NCI-H526 treated with DMSO at 0.1 percent for 48 hours (cell line): Measurements from ENCODE around the gene VAV2.
A peak's percentile ranks its signal among the peaks of the same experiment; 100 is the strongest.

Source experiments
- DNase-seq: peaks from one replicate; lab custom pipeline; 2025; lab: John Stamatoyannopoulos, UW

Gene VAV2

GRCh38 chr9:133739408-133740280 lies 252.5 kb downstream of the VAV2 start:
- no peak for DNase-seq

DNA sequence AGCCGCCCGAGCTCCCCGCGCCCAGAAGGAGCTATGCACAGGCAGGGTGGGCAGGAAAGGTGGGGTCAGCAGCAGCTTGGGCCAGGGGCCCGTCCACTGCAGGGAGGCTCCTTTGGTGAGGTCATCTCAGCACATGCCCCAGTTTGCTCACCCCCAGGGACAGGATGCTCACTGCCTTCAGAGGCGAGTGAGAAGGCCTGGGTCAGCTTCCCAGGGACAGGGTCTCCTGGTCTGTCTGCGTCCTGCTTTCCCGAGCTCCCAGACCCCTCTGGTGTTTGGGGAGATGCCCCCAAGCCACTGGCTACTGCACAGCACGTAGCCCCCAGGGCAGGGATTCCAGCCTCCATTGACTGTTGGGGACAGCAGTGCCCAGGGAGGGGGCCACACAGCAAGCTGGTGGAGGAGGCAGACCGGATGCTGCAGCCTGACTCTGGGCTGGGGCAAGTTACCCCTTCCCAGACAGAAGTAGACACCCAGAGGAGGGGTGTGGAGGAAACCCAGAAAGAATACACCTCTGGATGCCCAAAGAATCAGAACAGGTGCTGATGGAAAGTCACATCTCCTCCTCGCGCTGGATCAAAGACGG lies 253.4 kb downstream of the VAV2 start:
- DNase-seq, result no peak

DNA sequence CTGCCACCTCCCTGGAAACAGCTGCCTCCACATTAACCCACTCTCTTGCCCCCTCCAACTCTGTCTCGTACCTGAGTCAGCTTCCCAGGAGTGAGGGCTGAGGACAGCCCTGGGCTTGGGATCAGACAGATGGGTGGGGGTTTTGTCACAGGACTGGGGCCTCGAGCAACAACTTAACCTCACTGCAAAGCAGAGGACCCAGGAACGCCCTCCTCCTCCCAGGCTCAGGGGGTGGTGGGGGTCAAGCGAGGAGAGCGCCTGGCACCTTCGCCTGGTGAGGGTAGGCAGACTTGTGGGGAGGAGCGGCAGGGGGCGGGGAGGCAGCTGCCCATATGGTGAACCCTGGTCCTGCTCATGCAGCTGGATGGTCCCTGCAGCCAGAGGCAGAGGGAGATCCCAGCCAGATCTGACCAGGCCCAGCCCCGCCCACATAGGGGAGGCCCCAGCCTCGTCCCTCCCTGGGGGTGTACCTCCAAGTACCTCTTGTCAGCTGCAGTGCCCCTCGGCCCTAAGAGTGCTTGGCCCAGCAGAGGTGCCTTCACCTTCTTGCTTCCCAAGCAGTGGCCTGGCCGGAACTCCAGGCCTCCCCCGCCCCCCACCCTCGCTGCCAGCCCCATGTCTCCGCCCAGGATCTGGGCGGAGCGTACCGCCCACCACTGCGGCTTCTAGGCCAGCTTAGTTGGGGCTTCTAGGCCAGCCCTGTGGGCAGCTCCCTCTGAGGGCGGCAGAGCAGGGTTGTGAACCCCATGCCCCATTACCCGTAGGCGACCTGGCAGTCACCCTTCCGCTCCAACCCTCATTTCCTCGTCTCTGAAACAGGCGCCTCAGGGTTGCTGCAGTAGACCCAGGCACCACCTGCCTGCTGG lies 254.1 kb downstream of the VAV2 start, which contains the start of gene SARDH:
SARDH (minus strand) TSS at position 579 of the 866 bp plus-strand sequence. CDS start 4,179 bp downstream, outside the sequence.
- DNase-seq, result no peak

DNA sequence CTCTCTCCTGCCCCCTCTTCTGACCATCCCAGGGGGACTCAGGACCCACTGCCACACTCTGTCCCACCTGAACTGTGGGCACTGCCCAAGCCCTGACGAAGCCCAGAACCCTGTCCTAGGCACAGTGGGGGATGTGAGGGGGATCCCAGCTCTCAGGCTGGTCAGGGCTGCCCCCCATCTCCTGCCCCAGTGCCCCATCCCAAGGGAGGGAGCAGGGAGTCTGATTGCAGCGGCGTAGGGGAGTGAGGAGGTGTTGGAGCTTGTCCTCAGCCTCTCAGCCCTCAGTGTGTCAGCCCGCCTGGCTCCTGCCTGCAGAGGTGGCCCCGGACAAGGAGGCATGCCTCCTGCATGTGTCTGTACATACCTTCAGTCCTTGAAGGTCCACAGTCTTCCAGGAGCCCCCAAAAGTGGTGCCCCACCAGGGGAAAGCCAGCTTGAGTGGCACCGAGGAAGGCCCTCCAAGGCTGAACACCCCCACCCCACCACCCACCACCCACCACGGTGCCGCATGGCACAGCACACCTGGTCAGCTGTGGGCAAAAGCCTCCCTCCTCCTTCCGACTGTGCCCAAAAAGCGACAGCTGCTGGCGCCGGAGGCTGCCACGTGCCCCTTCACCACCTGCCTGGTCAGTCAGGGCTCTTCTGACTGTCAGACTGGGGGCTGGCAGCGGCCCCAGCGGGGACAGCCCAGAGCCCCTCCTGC lies 254.9 kb downstream of the VAV2 start:
- DNase-seq, result no peak

DNA sequence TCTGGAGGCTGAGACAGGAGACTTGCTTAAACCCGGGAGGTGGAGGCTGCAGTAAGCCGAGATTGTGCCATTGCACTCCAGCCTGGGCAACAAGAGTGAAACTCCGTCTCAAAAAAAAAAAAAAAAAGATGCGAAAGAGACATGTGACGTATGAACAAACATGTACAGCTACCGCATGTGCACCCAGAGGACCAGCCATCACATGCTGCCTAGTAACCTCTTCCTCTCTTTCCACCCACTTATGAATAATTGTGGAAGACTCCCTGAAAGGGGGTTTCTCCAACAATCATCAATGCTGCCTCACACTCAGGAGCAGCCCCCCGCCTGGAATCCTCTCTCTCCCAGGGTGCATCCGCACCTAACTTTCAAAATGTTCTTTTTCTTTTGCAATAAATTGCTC lies 256.2 kb downstream of the VAV2 start:
- DNase-seq, result no peak

DNA sequence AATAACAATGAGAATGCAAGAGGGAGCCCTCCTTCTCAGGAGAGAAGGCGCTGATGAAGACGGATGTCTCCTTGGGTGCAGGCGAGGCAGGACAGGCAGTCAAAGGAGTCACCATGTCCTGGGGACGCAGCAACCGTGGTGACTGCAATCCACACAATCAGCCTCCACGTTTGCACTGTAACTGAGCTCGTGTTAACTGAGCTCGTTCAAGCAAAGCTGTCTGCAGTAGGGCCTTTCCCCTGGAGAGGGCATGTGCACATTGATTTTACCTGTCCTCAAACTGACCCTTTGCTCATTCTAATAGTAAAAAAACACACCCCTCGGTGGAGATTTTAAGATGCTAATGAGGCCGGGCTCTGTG lies 256.7 kb downstream of the VAV2 start:
- DNase-seq, result no peak

- no peak for DNase-seq
Observed at GRCh38 chr9:133734590-133735414, 257.3 kb downstream of the VAV2 start.

DNA sequence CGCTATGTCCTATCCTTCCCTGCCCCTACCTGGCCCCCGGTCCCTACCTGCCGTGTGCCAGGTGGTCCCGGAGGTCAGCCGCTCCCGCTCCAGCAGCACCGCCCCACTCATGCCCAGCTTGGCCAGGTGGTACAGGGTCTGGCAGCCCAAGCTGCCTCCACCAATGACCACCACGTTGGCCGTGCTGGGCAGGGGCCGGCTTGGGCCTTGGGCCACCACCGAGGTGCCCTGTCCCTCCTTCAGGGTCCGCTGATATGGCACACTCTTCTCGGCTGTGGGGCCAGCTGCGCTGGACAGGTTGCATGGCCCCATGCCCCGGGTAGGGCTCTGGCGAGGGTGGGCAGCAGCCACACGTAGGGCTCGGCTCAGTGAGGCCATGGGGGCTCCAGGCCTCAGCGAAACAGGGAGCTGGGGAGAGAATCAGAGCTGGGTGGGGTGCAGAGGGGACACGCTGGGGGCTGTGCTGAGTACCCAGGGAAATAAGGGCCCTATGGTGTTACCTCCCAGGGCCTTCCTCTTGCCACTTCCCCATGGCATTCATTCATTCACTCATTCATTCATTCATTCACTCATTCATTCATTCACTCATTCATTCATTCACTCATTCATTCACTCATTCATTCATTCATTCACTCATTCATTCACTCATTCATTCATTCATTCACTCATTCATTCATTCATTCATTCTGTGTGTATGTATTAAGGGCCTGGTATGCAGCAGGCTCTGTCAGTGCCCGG lies 258.2 kb downstream of the VAV2 start:
- no peak for DNase-seq

DNA sequence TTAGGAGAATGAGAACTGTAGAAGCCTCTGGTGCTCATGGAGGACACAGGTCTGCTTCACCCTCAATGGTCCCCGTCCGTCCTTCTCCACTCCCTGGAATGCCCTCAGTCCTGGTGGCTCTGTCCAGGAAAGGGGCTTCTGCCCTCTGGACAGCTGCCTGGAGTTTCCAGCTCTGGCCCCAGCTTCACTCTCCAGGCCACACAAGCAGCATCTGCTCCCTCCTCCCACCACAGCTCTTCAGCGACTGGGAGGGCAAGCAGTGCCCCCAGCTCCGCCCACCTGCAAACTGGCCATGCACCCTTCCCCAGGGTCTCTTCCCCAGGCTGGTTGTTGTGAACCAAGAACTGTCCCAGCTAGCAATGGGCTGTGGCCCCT lies 258.7 kb downstream of the VAV2 start:
- DNase-seq, result no peak

- no peak for DNase-seq
Observed at GRCh38 chr9:133732639-133733408, 259.3 kb downstream of the VAV2 start.

DNA sequence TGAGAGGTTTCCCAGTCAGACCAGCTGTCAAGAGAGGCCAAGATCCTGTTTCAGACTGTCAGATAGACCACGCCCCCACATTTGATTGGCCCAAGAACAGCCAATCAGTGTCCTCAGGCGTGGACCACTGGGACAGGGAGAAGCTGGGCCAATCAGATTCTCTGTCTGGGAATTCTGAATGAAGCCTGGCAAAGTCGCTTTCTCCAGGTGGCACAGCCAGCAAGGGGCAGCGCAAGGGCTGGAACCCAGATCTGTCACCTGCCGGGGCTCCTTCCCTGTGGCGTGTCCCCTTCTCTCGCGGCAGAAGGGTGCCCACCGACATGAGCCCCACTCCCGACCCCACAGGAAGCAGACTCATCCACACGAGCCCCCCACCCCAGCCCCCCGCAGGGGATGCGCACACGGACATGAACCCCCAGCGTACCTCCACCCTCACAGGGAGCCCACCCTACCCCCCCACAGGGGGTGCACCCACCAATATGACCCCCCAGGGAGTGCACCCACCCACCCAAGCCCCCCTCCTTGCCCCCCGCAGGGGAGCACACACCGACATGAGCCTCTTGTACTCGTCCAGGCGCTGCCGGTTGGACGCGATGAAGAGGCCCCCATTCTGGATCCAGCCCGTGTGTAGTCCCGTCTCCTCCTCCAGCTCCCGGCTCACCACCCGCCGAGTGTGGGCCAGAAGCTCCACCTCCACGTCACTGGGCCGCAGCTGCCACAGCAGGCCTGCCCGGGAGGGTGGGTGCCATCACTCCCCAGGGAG lies 260.1 kb downstream of the VAV2 start:
- DNase-seq, result peak; percentile 36

- no peak for DNase-seq
Observed at GRCh38 chr9:133730994-133731715, 261.0 kb downstream of the VAV2 start.

DNA sequence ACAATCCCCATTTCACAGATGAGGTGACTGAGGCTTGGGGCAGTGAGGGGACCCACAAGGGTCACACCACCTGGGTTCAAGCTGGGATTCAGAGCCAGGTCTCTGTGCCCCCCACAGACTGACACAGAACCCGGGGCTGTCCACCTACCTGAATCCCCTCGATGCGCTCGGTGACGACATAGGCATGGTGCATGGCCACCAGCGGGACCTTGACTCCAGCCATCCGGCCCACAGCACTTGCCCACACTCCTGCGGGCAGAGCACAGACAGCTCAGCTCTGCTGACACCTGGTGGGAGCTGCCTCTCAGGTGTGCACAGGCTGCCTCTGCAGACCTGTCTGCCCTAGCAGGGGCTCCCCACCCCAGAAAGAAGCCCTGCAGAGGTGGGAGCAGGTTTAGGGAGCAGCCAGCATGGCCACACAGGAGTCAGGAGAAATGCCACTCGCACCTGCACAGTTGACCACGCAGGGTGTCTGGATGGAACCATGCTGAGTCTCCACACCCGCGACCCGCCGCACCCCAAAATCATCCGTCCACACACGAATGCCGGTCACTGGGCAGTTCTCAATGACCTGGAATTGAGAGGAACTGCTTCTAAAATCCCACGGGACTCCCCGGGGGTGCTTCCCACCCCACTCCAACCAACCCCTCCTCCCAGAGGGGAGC lies 262.4 kb downstream of the VAV2 start:
- no peak for DNase-seq

DNA sequence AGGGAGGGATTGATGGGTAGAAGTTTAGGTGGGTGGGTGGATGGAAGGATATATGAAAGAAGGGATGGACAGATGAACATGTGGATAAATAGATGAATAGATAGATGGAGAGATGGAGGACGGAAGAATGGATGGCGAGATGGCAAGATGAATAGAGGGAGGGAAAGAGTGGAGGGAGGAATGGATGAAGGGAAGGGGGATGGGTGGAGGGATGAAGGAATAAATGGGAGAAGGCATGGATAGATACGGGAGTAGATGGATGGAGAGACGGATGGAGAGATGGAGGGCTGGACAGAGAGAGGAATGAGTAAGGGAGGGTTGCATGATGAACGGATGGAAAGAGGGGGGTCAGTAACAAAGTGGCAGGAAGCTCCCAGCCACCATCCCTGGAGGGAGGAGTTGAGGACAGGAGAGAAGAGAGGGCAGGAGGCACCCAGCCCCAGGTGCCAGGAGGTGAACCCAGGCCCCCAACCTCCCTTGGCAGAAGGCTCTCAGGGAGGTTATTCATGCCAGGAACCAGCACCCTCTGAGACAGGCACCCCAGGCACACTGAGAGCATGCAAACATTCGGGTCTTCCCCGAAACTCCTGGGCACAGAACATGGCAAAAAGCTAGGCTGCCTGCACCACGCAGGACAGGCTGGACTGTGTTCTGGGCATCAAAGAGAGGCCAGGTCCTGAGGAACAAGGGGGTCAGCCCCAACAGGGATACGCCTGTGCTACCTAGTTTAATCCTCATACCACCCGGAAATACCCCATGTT lies 263.1 kb downstream of the VAV2 start:
- no peak for DNase-seq

DNA sequence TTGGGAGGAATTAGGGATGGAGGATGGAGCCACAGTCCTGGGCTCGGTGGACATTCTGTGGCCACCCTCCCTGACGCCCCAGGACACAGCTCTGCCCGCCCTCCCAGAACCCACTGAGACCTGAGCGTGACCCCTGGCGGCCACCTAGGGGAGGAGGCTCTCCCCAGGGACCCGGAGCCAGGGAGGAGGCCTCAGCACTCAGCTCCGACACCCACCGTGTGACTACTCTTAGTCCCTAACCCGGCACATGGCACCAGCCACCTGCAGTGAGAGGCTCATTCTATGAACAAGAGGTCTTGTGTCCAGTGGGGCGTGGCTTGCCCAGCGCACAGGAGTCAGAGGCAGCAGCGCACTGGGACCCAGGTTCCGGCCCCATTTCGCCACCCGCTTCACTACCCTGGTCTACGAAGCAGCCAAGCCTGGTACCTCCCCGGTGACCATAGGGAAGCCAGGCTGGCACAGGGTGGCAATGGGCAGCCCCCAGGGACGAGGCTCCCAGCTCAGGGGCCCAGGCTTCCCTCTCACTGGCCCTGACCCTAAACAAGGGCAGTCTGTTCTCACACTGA lies 264.2 kb downstream of the VAV2 start:
- no peak for DNase-seq

DNA sequence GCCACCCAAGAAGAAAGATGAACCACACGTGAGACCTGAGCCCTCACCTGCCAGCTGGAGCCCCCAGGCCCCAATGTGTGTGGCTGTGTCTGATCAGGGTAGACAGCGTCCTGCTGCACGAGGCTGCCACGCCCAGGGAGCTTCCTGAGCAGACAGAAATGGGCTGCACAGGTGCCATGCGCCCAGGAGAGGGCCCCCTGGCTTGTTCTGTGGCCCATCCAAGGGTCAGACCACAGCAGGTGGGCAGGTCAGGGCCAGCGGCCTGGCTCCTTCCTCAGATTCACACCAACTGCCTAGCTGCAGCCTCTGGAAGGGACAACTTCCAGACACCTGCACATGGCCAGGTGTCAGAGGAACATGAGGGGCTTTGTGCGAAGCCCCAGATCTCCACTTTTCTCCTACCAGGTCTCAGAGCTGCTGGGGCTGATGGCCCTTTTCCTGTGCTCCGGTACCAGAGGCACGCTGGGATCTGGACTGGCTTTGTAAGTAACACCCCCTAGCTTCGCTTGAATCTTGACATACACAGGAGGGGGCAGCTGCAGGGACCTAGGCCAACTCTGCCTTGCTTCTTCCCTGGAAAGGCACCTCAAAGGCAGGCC lies 264.7 kb downstream of the VAV2 start:
- DNase-seq, result no peak
